Measurements from ENCODE around the gene ABRACL. TPM values are rescaled to one million over a fixed set of nuclear protein-coding genes. Genes with fewer than 3 reads are reported as not detected.
"Not testable (repeated sequence)": the region's sequence is repeated elsewhere in the genome, so short reads cannot be mapped to it uniquely, and the experiment has no call there.

The ABRACL gene
- total and polyA plus RNA-seq, 2 donors (not counting 3 experiments of a cell fraction or from before 2014, with no cell fraction given): 54.4 to 87.4 TPM

- H3K4me1 ChIP-seq (ENCODE audit: control insufficient read depth, extremely low read depth, insufficient read depth, low read length); H3K36me3 ChIP-seq (ENCODE audit: control insufficient read depth in 2 of 2, extremely low read depth in 1 of 2, insufficient read depth in 2 of 2, low read length in 2 of 2); H3K9ac ChIP-seq (replicated peaks; ENCODE audit: extremely low read depth, insufficient read depth, low read length); H3K4me2 ChIP-seq (ENCODE audit: insufficient read depth, low read length); H3K27ac ChIP-seq (ENCODE audit: insufficient read depth, low read depth, low read length); DNase-seq (ENCODE audit: low read depth, low spot score); BruUV-seq (replicated peaks); intact Hi-C loops (cut with micrococcal nuclease); H3K4me3 ChIP-seq (replicated peaks in 1 of 3; ENCODE audit: insufficient read depth in 1 of 3, low read depth in 1 of 3, low read length in 3 of 3); FAIRE-seq; H2AFZ ChIP-seq (ENCODE audit: low read depth, low read length); dilution Hi-C loops (cut with MboI; ENCODE audit: extremely low pct_ligation_motif_present, low sequenced_read_pairs); H3K9me1 ChIP-seq (replicated peaks; ENCODE audit: control insufficient read depth, extremely low read depth, insufficient read depth, low read length); H3K79me2 ChIP-seq (ENCODE audit: control insufficient read depth, insufficient read depth, low read length); H4K20me1 ChIP-seq (replicated peaks; ENCODE audit: control insufficient read depth, extremely low read depth, insufficient read depth, low read length); CTCF ChIA-PET; H3K9me3 ChIP-seq (replicated peaks; ENCODE audit: control insufficient read depth, insufficient read depth, low read length); POLR2A ChIA-PET: not testable (repeated sequence)
- H3K27me3 ChIP-seq (ENCODE audit: control insufficient read depth in 2 of 2, insufficient read depth in 2 of 2, low read length in 2 of 2): peaks cover 0 to 12% of the 10 kb centered on the region in 2 experiments
Measured at GRCh38 chr6:139050131-139050769, 21.7 kb downstream of the ABRACL start.

- Histone ChIP-seq H2AFZ (ENCODE audit: low read depth, low read length) (no peak overlapping the region), H3K27me3 (ENCODE audit: control insufficient read depth in 2 of 2, insufficient read depth in 2 of 2, low read length in 2 of 2) (peaks cover 0 to 12% of the 10 kb centered on the region in 2 experiments), H3K4me2 (ENCODE audit: insufficient read depth, low read length) (no peak overlapping the region), H3K27ac (ENCODE audit: insufficient read depth, low read depth, low read length) (no peak overlapping the region), H3K9ac (replicated peaks; ENCODE audit: extremely low read depth, insufficient read depth, low read length) (no peak overlapping the region), H3K9me1 (replicated peaks; ENCODE audit: control insufficient read depth, extremely low read depth, insufficient read depth, low read length) (no peaks in the 10 kb centered on the region), H4K20me1 (replicated peaks; ENCODE audit: control insufficient read depth, extremely low read depth, insufficient read depth, low read length) (no peaks in the 10 kb centered on the region), H3K36me3 (ENCODE audit: control insufficient read depth in 2 of 2, extremely low read depth in 1 of 2, insufficient read depth in 2 of 2, low read length in 2 of 2) (no peaks in the 10 kb centered on the region), H3K4me3 (replicated peaks in 1 of 3; ENCODE audit: insufficient read depth in 1 of 3, low read depth in 1 of 3, low read length in 3 of 3) (no peak overlapping the region), H3K79me2 (ENCODE audit: control insufficient read depth, insufficient read depth, low read length) (no peaks in the 10 kb centered on the region), H3K4me1 (ENCODE audit: control insufficient read depth, extremely low read depth, insufficient read depth, low read length) (no peaks in the 10 kb centered on the region), H3K9me3 (replicated peaks; ENCODE audit: control insufficient read depth, insufficient read depth, low read length) (no peaks in the 10 kb centered on the region)
- intact Hi-C loops (cut with micrococcal nuclease): no loop called here
- ChIA-PET POLR2A (no interaction called here), CTCF (no interaction called here)
- TF ChIP-seq, protein P1, sequence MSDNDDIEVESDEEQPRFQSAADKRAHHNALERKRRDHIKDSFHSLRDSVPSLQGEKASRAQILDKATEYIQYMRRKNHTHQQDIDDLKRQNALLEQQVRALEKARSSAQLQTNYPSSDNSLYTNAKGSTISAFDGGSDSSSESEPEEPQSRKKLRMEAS (IDR thresholded peaks at IDR 0.05; ENCODE audit: insufficient read depth, insufficient read length): no peak
- TF ChIP-seq POLR2AphosphoS5 (IDR thresholded peaks at IDR 0.05; ENCODE audit: insufficient read depth, low read depth, low read length): no peak
- TF ChIP-seq POLR2A (IDR thresholded peaks at IDR 0.05; ENCODE audit: low read depth, low read length): no peak
- TF ChIP-seq JUN (IDR thresholded peaks at IDR 0.05; ENCODE audit: borderline replicate concordance, insufficient read depth, insufficient read length, low read depth): no peak
- no peak for TF ChIP-seq FOS (IDR thresholded peaks at IDR 0.05; ENCODE audit: borderline replicate concordance, insufficient read depth, low read length)
- TF ChIP-seq, protein P2, sequence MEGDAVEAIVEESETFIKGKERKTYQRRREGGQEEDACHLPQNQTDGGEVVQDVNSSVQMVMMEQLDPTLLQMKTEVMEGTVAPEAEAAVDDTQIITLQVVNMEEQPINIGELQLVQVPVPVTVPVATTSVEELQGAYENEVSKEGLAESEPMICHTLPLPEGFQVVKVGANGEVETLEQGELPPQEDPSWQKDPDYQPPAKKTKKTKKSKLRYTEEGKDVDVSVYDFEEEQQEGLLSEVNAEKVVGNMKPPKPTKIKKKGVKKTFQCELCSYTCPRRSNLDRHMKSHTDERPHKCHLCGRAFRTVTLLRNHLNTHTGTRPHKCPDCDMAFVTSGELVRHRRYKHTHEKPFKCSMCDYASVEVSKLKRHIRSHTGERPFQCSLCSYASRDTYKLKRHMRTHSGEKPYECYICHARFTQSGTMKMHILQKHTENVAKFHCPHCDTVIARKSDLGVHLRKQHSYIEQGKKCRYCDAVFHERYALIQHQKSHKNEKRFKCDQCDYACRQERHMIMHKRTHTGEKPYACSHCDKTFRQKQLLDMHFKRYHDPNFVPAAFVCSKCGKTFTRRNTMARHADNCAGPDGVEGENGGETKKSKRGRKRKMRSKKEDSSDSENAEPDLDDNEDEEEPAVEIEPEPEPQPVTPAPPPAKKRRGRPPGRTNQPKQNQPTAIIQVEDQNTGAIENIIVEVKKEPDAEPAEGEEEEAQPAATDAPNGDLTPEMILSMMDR (IDR thresholded peaks at IDR 0.05; ENCODE audit: extremely low read depth in 1 of 2, insufficient read depth in 1 of 2, low read depth in 1 of 2, low read length in 2 of 2): no peak
- no peak for TF ChIP-seq MYC (IDR thresholded peaks at IDR 0.05; ENCODE audit: low read depth, low read length)
- TF ChIP-seq EZH2 (IDR thresholded peaks at IDR 0.05; ENCODE audit: borderline replicate concordance, low read depth, low read length, severe bottlenecking): no peak
- DNase-seq (ENCODE audit: low read depth, low spot score) (no peak), FAIRE-seq (no peak)
- dilution Hi-C loops (cut with MboI; ENCODE audit: extremely low pct_ligation_motif_present, low sequenced_read_pairs): no loop called here
- no TSS peak for BruUV-seq (replicated peaks)
Measured at GRCh38 chr6:139050770-139051313, 22.3 kb downstream of the ABRACL start.
